HAP-1 (cell line): ENCODE data around the gene MRPL42.

Experiments
- DNase-seq, 2 experiments: peaks; one replicate each; pipeline ENCODE4 v3.0.0-alpha.2; 2016 to 2020; ENCODE audit warnings: low spot score in 2 of 2
- H3K27me3 ChIP-seq: fragments of 250-450 bp; sonication (Bioruptor Pico); 2 replicates; pipeline ENCODE4 v1.5.1; 2020; ENCODE audit warnings: low read depth, mild to moderate bottlenecking, moderate library complexity
- H3K36me3 ChIP-seq: fragments of 250-450 bp; sonication (Bioruptor Pico); replicated peaks from 2 replicates; pipeline ENCODE4 v1.5.1; 2020; ENCODE audit warnings: mild to moderate bottlenecking
- H3K4me1 ChIP-seq: fragments of 250-450 bp; sonication (Bioruptor Pico); 2 replicates; pipeline ENCODE4 v1.5.1; 2020; ENCODE audit warnings: mild to moderate bottlenecking
- H3K4me3 ChIP-seq: fragments of 250-450 bp; sonication (Bioruptor Pico); 2 replicates; pipeline ENCODE4 v1.5.1; 2020; ENCODE audit warnings: mild to moderate bottlenecking, moderate library complexity
- H3K9me3 ChIP-seq: fragments of 250-450 bp; sonication (Bioruptor Pico); 2 replicates; pipeline ENCODE4 v1.5.1; 2020; ENCODE audit warnings: mild to moderate bottlenecking, moderate library complexity
- in situ Hi-C: fragments of 300-500 bp; cut with MboI; formaldehyde crosslinking; loops from 3 replicates; pipeline ENCODE4 v1.14.3; 2020; ENCODE audit warnings: low sequenced_read_pairs, inconsistent platforms, mixed read lengths

MRPL42 gene

DNA sequence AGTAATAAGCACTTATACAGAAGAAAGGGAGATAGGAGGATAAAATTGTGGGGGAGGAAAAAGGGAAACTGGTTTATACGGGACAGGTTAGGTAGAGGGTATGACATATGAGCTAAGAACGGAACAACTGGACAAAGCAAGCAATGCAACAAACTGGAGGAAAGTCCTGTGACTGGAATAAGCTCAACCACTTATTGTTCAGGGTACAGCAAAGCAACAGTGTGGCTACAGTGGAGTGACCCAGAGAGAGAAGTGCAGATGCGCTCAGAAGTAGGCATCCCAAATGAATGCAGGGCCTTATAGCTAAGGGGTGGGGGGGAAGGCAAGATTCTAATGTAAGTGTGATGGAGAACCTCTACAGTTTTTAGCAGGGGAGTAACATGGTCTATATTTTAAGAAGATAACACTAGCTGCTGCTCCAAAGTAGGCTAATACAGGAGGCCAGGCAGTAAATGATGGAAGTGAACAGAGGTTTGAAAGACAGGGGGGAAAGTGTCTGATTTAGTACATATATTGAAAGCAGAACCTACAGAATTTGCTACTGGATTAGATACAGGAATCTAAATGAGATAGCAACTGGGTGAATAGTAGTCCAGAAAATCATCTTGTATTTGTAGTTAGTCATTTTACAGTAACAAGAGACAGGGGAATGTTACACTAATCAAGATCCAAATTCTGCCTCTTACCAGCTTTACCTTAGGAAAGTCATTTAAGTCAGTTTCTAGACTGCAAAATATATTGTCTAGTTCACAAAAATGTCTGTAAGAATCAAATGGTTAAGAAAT is 28.9 kb upstream of the MRPL42 start:
- Histone ChIP-seq H3K36me3 (peaks cover 3% of the 10 kb centered on the region; the same call in 1 of the 2 replicates), H3K27me3 (no peaks in the 10 kb centered on the region), H3K4me1 (peaks cover 15% of the 10 kb centered on the region), H3K4me3 (no peak overlapping the region), H3K9me3 (no peaks in the 10 kb centered on the region)
- in situ Hi-C loops, result no loop called here
- no peak for DNase-seq

GRCh38 chr12:93440043-93440835 is 27.1 kb upstream of the MRPL42 start:
- Histone ChIP-seq H3K36me3 (peaks cover 3% of the 10 kb centered on the region; the same call in 1 of the 2 replicates), H3K4me3 (peak overlapping the region; percentile 79), H3K27me3 (no peaks in the 10 kb centered on the region), H3K4me1 (peaks cover 15% of the 10 kb centered on the region), H3K9me3 (no peaks in the 10 kb centered on the region)
- DNase-seq, result no peak
- in situ Hi-C loops, result no loop called here

DNA sequence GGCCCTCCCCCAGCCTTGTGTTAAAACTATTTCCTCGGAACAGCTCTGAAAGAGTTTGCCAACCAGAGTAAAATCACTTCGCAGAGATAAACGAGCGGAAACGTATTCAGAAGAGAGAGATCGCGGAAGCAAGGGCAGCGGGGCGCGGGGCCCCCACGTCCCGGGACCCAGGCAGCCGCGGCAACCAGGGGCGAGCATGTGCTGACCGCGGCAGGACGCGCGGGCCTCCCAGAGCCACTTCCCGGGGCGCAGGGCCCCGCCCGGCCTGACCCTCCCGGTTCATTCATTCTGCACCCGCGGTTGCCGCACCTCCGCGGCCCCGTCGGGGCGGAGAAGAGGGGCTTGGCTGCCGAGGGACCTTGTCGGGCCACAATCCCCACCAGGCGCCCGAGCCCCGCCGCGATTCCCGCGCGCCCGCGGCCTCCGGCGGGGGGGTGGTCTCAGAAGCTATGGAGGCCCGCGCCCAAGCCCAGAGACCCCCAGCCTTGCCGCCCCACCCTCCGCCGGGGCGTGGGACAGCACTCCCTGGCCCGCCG is 26.2 kb upstream of the MRPL42 start:
- in situ Hi-C loops, result no loop called here
- peaks cover 15% of the 10 kb centered on the region for H3K4me1 ChIP-seq
- no peaks in the 10 kb centered on the region for H3K27me3 ChIP-seq
- H3K36me3 ChIP-seq, result peaks cover 3% of the 10 kb centered on the region; the same call in 1 of the 2 replicates
- peak overlapping the region; percentile 79 for H3K4me3 ChIP-seq
- H3K9me3 ChIP-seq, result no peaks in the 10 kb centered on the region
- peak in 1 of 2 experiments; percentile 33 for DNase-seq

DNA sequence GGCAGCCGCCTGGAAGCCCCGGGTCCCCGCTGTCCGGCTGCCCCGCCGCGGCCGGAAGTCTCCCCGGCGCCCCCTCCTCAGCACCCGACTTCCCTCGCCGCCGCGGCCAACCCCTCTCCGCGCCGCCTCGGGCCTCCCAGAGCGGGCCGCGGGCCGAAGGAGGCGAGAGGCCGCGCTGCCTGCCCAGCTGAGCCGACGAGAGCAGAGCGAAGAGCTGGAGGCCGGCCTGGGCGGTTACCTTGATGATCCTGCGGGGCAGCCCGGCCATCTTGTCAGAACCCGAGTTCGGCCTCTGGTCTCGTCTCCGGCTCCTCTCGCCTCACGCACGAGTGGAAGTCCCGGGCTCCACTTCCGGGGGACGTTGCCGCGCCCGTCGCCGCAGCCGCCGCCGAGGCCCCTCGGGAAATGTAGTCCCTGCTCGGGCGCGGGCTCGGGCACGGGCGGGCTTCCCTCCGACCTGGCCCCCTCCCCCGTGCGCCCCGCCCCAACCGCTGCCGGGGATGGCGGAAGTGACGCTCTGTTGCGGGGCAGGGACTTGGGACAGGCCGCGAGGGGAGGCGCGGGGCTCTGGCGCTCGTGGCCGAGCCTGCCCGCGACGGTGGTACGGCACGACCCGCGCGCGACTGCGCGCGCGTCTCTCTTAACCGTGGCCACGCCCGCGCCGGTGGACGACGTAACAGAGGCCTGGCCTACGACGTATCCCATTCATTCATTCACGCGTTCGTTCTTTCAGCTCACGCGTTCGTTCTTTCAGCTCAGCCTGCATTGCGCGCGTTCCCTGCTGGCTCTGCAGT is 25.5 kb upstream of the MRPL42 start, which contains the start of gene UBE2N:
TSS of gene UBE2N (minus strand) at position 331 of the 794 bp plus-strand sequence. CDS start at position 268, 63 bp downstream.
- no peaks in the 10 kb centered on the region for H3K27me3 ChIP-seq
- in situ Hi-C loops, result no loop called here
- H3K36me3 ChIP-seq, result peaks cover 3% of the 10 kb centered on the region; the same call in 1 of the 2 replicates
- H3K9me3 ChIP-seq, result no peaks in the 10 kb centered on the region
- peaks cover 15% of the 10 kb centered on the region for H3K4me1 ChIP-seq
- peak within 1 kb of the TSS; percentile 79 for H3K4me3 ChIP-seq
- peak; percentile 95 to 99 for DNase-seq

GRCh38 chr12:93442411-93443340 is 24.6 kb upstream of the MRPL42 start:
- H3K36me3 ChIP-seq, result peaks cover 3% of the 10 kb centered on the region; the same call in 1 of the 2 replicates
- peaks cover 15% of the 10 kb centered on the region for H3K4me1 ChIP-seq
- no peaks in the 10 kb centered on the region for H3K27me3 ChIP-seq
- no peaks in the 10 kb centered on the region for H3K9me3 ChIP-seq
- no peak for DNase-seq
- in situ Hi-C loops, result no loop called here
- peak overlapping the region; percentile 79 for H3K4me3 ChIP-seq

- no peak for DNase-seq
- Histone ChIP-seq H3K4me3 (no peak overlapping the region), H3K4me1 (peaks cover 15% of the 10 kb centered on the region), H3K36me3 (peaks cover 3% of the 10 kb centered on the region; the same call in 1 of the 2 replicates), H3K9me3 (no peaks in the 10 kb centered on the region), H3K27me3 (no peaks in the 10 kb centered on the region)
- in situ Hi-C loops, result no loop called here
These were observed 23.7 kb upstream of the MRPL42 start for GRCh38 chr12:93443576-93443975.

- H3K27me3 ChIP-seq, result no peaks in the 10 kb centered on the region
- DNase-seq, result no peak
- peaks cover 6% of the 10 kb centered on the region for H3K4me1 ChIP-seq
- H3K36me3 ChIP-seq, result no peaks in the 10 kb centered on the region
- H3K9me3 ChIP-seq, result peaks cover 2% of the 10 kb centered on the region; the same call in 1 of the 2 replicates
- H3K4me3 ChIP-seq, result no peak overlapping the region
- in situ Hi-C loops, result no loop called here
These were observed 19.6 kb upstream of the MRPL42 start for GRCh38 chr12:93447555-93448290.

DNA sequence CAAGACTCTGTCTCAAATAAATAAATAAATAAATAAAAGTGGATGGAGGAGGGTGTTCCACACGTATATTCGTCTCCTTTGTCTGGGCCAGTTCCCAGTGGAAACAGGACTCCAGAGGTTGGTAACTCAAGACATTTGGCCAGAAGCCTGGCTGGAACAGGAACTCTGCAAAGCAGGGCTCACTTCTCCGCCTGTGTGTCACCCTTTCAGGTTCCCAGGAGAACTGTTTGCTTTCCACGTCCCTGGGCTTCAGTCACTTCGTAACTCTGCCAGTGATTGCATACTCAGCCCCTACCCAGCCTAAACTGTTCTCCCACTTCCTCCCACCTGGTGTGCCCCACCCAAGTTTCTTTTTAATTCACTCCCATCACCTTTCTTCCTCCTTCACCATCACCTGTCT is 18.5 kb upstream of the MRPL42 start:
- Histone ChIP-seq H3K27me3 (no peaks in the 10 kb centered on the region), H3K9me3 (peaks cover 2% of the 10 kb centered on the region; the same call in 1 of the 2 replicates), H3K4me3 (no peak overlapping the region), H3K36me3 (no peaks in the 10 kb centered on the region), H3K4me1 (no peaks in the 10 kb centered on the region)
- in situ Hi-C loops, result no loop called here
- DNase-seq, result no peak

- Histone ChIP-seq H3K4me1 (no peaks in the 10 kb centered on the region), H3K36me3 (no peaks in the 10 kb centered on the region), H3K9me3 (peaks cover 2% of the 10 kb centered on the region; the same call in 1 of the 2 replicates), H3K4me3 (no peak overlapping the region), H3K27me3 (no peaks in the 10 kb centered on the region)
- in situ Hi-C loops, result no loop called here
- DNase-seq, result no peak
These were observed 18.0 kb upstream of the MRPL42 start for GRCh38 chr12:93449277-93449676.

DNA sequence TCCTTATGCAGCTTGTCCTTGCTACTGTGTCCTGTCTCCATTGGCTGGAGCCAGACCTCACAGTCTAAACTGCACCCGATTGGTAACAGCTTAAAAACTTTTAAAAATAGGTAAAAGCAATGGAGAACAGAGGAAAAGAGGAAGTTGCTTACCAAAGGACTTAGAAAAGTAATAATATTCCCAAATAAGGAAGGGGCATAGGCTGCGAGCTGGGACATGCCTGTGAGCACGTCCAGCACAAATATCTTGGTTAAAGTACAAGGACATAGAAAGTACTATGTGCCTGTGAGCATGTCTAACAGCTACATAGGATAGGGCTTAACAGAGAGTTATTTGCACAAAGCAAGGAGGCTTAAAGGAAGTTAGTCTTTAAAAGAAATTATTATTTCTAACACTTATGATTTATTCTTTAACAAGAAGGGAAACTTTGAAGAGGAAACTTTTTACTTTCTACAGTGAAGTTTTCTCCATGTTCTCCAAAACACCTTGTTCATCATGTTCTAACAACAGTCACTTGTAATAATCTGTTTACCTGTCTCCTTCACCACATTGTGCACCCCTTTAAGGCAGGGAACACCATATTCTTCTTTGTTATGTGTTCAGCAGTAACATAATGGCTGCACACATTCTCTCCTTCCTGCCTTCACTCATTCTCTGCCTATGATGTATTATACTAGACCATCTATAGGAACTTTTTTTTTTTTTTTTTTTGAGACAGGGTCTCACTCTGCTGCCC is 15.7 kb upstream of the MRPL42 start:
- Histone ChIP-seq H3K9me3 (peaks cover 2% of the 10 kb centered on the region; the same call in 1 of the 2 replicates), H3K4me3 (no peak overlapping the region), H3K36me3 (no peaks in the 10 kb centered on the region), H3K4me1 (no peaks in the 10 kb centered on the region), H3K27me3 (no peaks in the 10 kb centered on the region)
- no peak for DNase-seq
- in situ Hi-C loops, result no loop called here

DNA sequence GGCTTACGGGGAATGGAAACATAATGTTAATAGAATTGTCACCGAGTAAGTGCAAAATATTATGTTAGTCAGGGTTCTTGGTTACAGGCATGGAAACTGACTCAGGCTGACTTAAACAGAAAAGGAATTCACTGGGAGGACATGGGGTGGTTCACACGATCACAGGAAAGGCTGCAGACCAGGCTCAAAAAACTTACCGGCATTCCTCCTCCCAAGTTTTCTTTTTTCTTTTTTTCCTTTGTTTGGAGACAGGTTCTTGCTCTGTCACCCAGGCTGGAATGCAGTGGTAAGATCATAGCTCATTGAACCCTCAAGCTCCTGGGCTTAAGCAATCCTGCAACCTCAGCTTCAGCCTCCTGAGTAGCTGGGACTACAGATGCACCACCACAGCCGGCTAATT is 13.7 kb upstream of the MRPL42 start:
- Histone ChIP-seq H3K36me3 (no peaks in the 10 kb centered on the region), H3K9me3 (peaks cover 2% of the 10 kb centered on the region; the same call in 1 of the 2 replicates), H3K27me3 (no peaks in the 10 kb centered on the region), H3K4me3 (no peak overlapping the region), H3K4me1 (no peaks in the 10 kb centered on the region)
- in situ Hi-C loops, result no loop called here
- no peak for DNase-seq
